Sigmoid colon (tissue), 4 donors: ENCODE measurements around the gene TFE3.

Experiments
- POLR2AphosphoS5 ChIP-seq, 4 donors: sonication (generic); formaldehyde crosslinking; IDR thresholded peaks; one replicate each; pipeline ENCODE4 v1.6.1; 2017; ENCODE audit warnings: antibody characterized with exemption in 4 of 4
- TF ChIP-seq, protein P1 (sequence below), 4 experiments: fragments of 450-650 bp in 3 of 4; fragments of 200-600 bp in 1 of 4; IDR thresholded peaks; one replicate each; pipeline ENCODE4 v1.5.1; 2016 to 2019; ENCODE audit warnings: antibody characterized with exemption in 4 of 4, mild to moderate bottlenecking in 3 of 4, moderate library complexity in 2 of 4

DNA sequence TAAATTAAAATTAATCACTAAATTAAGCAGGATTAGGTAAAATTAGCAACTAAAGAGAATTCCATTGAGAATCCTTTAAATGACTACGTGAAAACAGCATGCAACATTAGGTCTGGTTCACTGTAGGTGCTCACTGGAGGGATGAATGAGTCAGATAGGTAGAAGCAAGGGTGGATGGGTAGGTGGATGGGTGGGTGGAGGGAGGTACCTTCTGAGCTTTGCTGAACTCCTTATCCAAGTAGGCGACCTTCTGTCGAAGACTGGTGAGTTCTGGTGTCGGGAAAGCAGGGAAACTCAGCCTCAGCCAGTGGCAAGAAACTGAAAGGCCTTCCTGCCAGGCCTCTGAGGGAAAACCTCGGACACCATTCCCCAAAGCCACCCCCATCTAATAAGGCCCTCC lies 44.1 kb downstream of the TFE3 start:
- no peak for TF ChIP-seq POLR2AphosphoS5 (IDR thresholded peaks at IDR 0.05)
- TF ChIP-seq, protein P1, sequence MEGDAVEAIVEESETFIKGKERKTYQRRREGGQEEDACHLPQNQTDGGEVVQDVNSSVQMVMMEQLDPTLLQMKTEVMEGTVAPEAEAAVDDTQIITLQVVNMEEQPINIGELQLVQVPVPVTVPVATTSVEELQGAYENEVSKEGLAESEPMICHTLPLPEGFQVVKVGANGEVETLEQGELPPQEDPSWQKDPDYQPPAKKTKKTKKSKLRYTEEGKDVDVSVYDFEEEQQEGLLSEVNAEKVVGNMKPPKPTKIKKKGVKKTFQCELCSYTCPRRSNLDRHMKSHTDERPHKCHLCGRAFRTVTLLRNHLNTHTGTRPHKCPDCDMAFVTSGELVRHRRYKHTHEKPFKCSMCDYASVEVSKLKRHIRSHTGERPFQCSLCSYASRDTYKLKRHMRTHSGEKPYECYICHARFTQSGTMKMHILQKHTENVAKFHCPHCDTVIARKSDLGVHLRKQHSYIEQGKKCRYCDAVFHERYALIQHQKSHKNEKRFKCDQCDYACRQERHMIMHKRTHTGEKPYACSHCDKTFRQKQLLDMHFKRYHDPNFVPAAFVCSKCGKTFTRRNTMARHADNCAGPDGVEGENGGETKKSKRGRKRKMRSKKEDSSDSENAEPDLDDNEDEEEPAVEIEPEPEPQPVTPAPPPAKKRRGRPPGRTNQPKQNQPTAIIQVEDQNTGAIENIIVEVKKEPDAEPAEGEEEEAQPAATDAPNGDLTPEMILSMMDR (IDR thresholded peaks at IDR 0.05) = no peak
